CD4-positive, alpha-beta T cell (primary cell): ENCODE measurements around the gene TMPRSS3. TPM values are rescaled to one million over a fixed set of nuclear protein-coding genes. Genes with fewer than 3 reads are reported as not detected.

Source experiments
- ATAC-seq: fragments of 200-7000 bp; cut with Tn5 transposase; one replicate; pipeline ENCODE4 v1.10.0; 2022; ENCODE audit warnings: mild to moderate bottlenecking; ENCODE audit not compliant: poor library complexity
- CTCF ChIA-PET: fragments of 350-600 bp; sonication (Branson Sonifier 250); formaldehyde crosslinking; loops from one replicate; lab custom pipeline; 2021; ENCODE audit warnings: antibody characterized with exemption, inconsistent platforms; lab: Charles Lee
- POLR2A ChIA-PET: fragments of 350-600 bp; sonication (Branson Sonifier 250); formaldehyde crosslinking; loops from one replicate; lab custom pipeline; 2021; ENCODE audit warnings: antibody characterized with exemption, inconsistent platforms; lab: Charles Lee
- DNase-seq, 14 experiments: peaks; one replicate each; pipeline ENCODE4 v3.0.0-alpha.2; 2013 to 2020; ENCODE audit warnings: mixed read lengths in 2 of 14
- H3K27ac ChIP-seq, 2 donors: one replicate each; pipeline versions ENCODE4 v1.5.1 to v1.7.0; 2013; ENCODE audit warnings: low read length in 2 of 2, low read depth in 1 of 2, mild to moderate bottlenecking in 1 of 2
- H3K27me3 ChIP-seq, 2 experiments: 1 replicate in 1 of 2; 2 replicates in 1 of 2; pipeline versions ENCODE4 v1.6.1 to v1.7.0; 2013; ENCODE audit warnings: low read length in 2 of 2, control low read depth in 1 of 2, mild to moderate bottlenecking in 1 of 2, moderate library complexity in 1 of 2; ENCODE audit not compliant: insufficient read depth in 2 of 2, control insufficient read depth in 1 of 2
- H3K36me3 ChIP-seq: one replicate; pipeline ENCODE4 v1.6.1; 2013; ENCODE audit warnings: low read length, control low read depth; ENCODE audit not compliant: insufficient read depth
- H3K4me1 ChIP-seq: one replicate; pipeline ENCODE4 v1.6.1; 2013; ENCODE audit warnings: low read length, control low read depth; ENCODE audit not compliant: insufficient read depth
- H3K4me3 ChIP-seq: one replicate; pipeline ENCODE4 v1.5.1; 2013; ENCODE audit warnings: mild to moderate bottlenecking, low read length, moderate library complexity
- H3K9me3 ChIP-seq, 2 experiments: 1 replicate in 1 of 2; 2 replicates in 1 of 2; pipeline versions ENCODE4 v1.6.1 to v1.7.0; 2013; ENCODE audit warnings: low read length in 2 of 2, mild to moderate bottlenecking in 2 of 2, control low read depth in 1 of 2, moderate library complexity in 1 of 2; ENCODE audit not compliant: control insufficient read depth in 1 of 2, insufficient read depth in 1 of 2
- H3K27ac Mint-ChIP-seq: one replicate; pipeline ENCODE4 v1.8.0; 2020; ENCODE audit warnings: mixed read lengths
- H3K27me3 Mint-ChIP-seq: one replicate; pipeline ENCODE4 v1.8.0; 2021; ENCODE audit warnings: mixed read lengths
- H3K36me3 Mint-ChIP-seq: one replicate; pipeline ENCODE4 v1.8.0; 2021; ENCODE audit warnings: low read depth, mixed read lengths
- H3K4me1 Mint-ChIP-seq: one replicate; pipeline ENCODE4 v1.8.0; 2021; ENCODE audit warnings: low read depth, mixed read lengths
- H3K4me3 Mint-ChIP-seq: one replicate; pipeline ENCODE4 v1.8.0; 2020; ENCODE audit warnings: mild to moderate bottlenecking, mixed read lengths
- H3K9me3 Mint-ChIP-seq: one replicate; pipeline ENCODE4 v1.8.0; 2020; ENCODE audit warnings: mixed read lengths
- CTCF ChIP-seq: fragments of 200-600 bp; IDR thresholded peaks from one replicate; pipeline ENCODE4 v1.8.0; 2022; ENCODE audit warnings: antibody characterized with exemption, mild to moderate bottlenecking
- intact Hi-C, 2 experiments: fragments of 100-400 bp; cut with DNase I in 1 of 2; cut with micrococcal nuclease in 1 of 2; formaldehyde crosslinking; loops; one replicate each; pipeline versions ENCODE4 v1.15.1 to v1.9.0; 2023 to 2025; cut with DNase I, micrococcal nuclease
- total RNA-seq, 174 experiments: library from RNA in 2 of 174; stranded (reverse) in 2 of 174; gene quantifications; one replicate each; pipeline ENCODE4 v1.2.3 and lab custom pipeline; 2021 to 2026

Gene TMPRSS3
- total RNA-seq, 2 experiments from 2014 or later: 1.5 TPM

DNA sequence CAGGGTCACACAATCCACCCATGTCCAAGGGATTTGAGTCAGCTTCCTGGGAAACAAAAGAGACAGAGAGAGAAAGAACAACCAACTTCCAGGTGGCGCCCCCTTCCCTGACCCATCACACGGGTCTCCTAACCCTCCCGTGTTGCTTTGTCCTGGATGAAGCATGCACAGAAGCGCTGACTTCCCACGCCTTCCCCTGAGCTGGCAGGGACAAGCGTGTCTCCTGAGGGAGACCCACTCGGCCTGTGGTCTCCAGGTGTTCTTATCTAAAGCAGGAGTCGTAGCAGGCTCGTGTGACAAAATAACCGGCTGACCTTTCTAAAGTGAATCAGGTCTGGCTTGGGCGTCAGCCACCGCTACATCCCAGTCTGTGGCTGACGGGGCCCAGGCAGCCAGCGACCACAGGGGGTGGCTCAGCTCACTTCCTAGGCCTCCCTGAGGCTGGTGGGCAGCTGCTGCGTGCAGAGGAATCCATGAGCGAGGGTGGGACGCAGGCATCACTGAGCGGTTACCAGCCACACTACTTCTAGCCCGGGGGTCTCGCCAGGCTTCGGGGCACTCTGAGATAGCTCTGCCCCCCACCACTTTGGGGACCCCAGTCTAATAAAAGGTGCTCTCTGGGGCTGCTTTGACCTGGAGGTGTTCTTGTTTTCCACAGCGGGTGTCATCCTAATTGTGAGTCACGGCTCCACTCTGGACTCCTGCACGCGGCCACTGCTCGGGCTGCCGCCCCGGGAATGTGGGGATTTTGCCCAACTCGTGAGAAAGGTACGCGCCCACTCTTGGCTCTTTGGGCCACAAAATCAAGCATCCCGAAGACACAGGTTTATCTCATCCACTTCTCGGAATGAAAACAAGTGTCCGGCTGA lies 48.3 kb upstream of the TMPRSS3 start:
- intact Hi-C loops: no loop called here
- H3K27ac ChIP-seq: no peak overlapping the region
- no peaks in the 10 kb centered on the region for H3K27me3 Mint-ChIP-seq
- peaks cover 82% of the 10 kb centered on the region for H3K36me3 ChIP-seq
- POLR2A ChIA-PET: interaction anchor here (2.4 kb wide), 1 partner anchor 41 kb away, joined by 11 read pairs; the partner anchor contains the start of gene UBASH3A
- H3K4me1 Mint-ChIP-seq: peaks cover 41% of the 10 kb centered on the region
- H3K4me3 ChIP-seq: no peak overlapping the region
- H3K27me3 ChIP-seq: no peaks in the 10 kb centered on the region
- no peak for DNase-seq
- ATAC-seq: no peak
- H3K27ac Mint-ChIP-seq: peak overlapping the region; percentile 30
- H3K9me3 Mint-ChIP-seq: no peaks in the 10 kb centered on the region
- CTCF ChIA-PET: interaction anchor here (1.0 kb wide), 1 partner anchor 106 kb away, joined by 3 read pairs; no protein-coding TSS in a partner anchor
- no peak overlapping the region for H3K4me3 Mint-ChIP-seq
- peaks cover 94% of the 10 kb centered on the region for H3K36me3 Mint-ChIP-seq
- TF ChIP-seq CTCF: no peak
- peaks cover 15% of the 10 kb centered on the region for H3K4me1 ChIP-seq
- H3K9me3 ChIP-seq: no peaks in the 10 kb centered on the region

- Mint-ChIP-seq H3K4me3 (no peak overlapping the region), H3K36me3 (peaks cover 99% of the 10 kb centered on the region), H3K27ac (peak overlapping the region; percentile 30), H3K4me1 (peaks cover 39% of the 10 kb centered on the region), H3K9me3 (no peaks in the 10 kb centered on the region), H3K27me3 (no peaks in the 10 kb centered on the region)
- intact Hi-C loops: no loop called here
- Histone ChIP-seq H3K9me3 (no peaks in the 10 kb centered on the region), H3K4me1 (peaks cover 16% of the 10 kb centered on the region), H3K36me3 (peaks cover 84% of the 10 kb centered on the region), H3K27ac (no peak overlapping the region), H3K4me3 (no peak overlapping the region), H3K27me3 (no peaks in the 10 kb centered on the region)
- no peak for DNase-seq
- CTCF ChIA-PET: no interaction called here
- POLR2A ChIA-PET: no interaction called here
- ATAC-seq: no peak
- TF ChIP-seq CTCF: no peak
Measured at GRCh38 chr21:42443181-42443785, 47.4 kb upstream of the TMPRSS3 start.

DNA sequence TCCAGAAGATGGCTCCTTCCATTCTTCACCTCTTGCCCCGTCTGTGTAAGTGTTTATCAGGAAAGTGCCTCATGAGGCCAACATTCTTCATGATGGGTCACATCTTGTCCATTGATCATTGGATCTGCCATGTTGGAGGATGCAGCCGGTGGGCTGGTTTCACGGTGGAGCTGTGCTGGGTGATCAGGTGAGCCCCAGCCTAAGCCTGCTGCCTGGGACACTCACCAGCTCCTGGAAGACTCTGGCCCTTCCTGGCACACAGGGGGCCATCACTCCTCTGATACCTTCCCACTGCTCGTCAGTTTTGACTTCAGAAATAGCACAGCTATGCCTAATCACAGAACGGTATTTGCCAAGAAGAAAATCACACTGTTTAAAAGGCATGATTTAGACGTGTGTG lies 46.1 kb upstream of the TMPRSS3 start:
- no peaks in the 10 kb centered on the region for H3K9me3 ChIP-seq
- DNase-seq (no peak), ATAC-seq (no peak)
- no peak overlapping the region for H3K4me3 Mint-ChIP-seq
- peaks cover 19% of the 10 kb centered on the region for H3K4me1 ChIP-seq
- H3K36me3 ChIP-seq: peaks cover 84% of the 10 kb centered on the region
- H3K9me3 Mint-ChIP-seq: no peaks in the 10 kb centered on the region
- ChIA-PET CTCF (no interaction called here), POLR2A (interaction anchor here (1.2 to 1.9 kb wide), 3 partner anchors 17 to 49 kb away, joined by 3 to 6 read pairs (median 4); no protein-coding TSS in a partner anchor)
- H3K27me3 Mint-ChIP-seq: no peaks in the 10 kb centered on the region
- peaks cover 38% of the 10 kb centered on the region for H3K4me1 Mint-ChIP-seq
- TF ChIP-seq CTCF: no peak
- no peak overlapping the region for H3K4me3 ChIP-seq
- intact Hi-C loops: no loop called here
- peaks cover 99% of the 10 kb centered on the region for H3K36me3 Mint-ChIP-seq
- no peak overlapping the region for H3K27ac ChIP-seq
- peak overlapping the region; percentile 63 for H3K27ac Mint-ChIP-seq
- H3K27me3 ChIP-seq: no peaks in the 10 kb centered on the region
